ENCODE data around the gene RNU11.
A peak's percentile ranks its signal among the peaks of the same experiment; 100 is the strongest.
"Not testable (repeated sequence)": the region's sequence is repeated elsewhere in the genome, so short reads cannot be mapped to it uniquely, and the experiment has no call there.

The RNU11 gene

GRCh38 chr1:28666806-28667205 is 18.4 kb downstream of the RNU11 start:
- no peak for DNase-seq

- DNase-seq: peak; percentile 81
Measured at GRCh38 chr1:28668191-28668955, 20.0 kb downstream of the RNU11 start, which contains the start of gene GMEB1. GMEB1 (plus strand) TSS chr1:28668784; CDS start chr1:28683613, 14,829 bp downstream.

GRCh38 chr1:28668956-28669723 is 20.7 kb downstream of the RNU11 start:
- DNase-seq: peak; percentile 71

- no peak for DNase-seq
Measured at GRCh38 chr1:28671254-28671780, 22.9 kb downstream of the RNU11 start.

- not testable (repeated sequence) for DNase-seq
Measured at GRCh38 chr1:28672971-28673370, 24.6 kb downstream of the RNU11 start.

- DNase-seq: no peak
Measured at GRCh38 chr1:28675924-28676257, 27.5 kb downstream of the RNU11 start.

GRCh38 chr1:28680151-28680550 is 31.8 kb downstream of the RNU11 start:
- DNase-seq: no peak

GRCh38 chr1:28682840-28683239 is 34.4 kb downstream of the RNU11 start:
- no peak for DNase-seq

GRCh38 chr1:28684937-28685336 is 36.5 kb downstream of the RNU11 start:
- DNase-seq: no peak

- DNase-seq: not testable (repeated sequence)
Measured at GRCh38 chr1:28691627-28692026, 43.2 kb downstream of the RNU11 start.

All from NCI-H1048 (cell line).